B cell (primary cell): ENCODE measurements around the gene LCE2B.

Experiments
- CTCF ChIP-seq: fragments of 200-600 bp; IDR thresholded peaks from one replicate; pipeline ENCODE4 v1.8.0; 2022; ENCODE audit warnings: antibody characterized with exemption, mild to moderate bottlenecking
- EZH2 ChIP-seq: IDR thresholded peaks from 2 replicates; pipeline ENCODE4 v1.6.1; 2012; ENCODE audit warnings: borderline replicate concordance, low read depth, mild to moderate bottlenecking, moderate library complexity, low read length; ENCODE audit not compliant: insufficient read depth, poor library complexity, severe bottlenecking

GRCh38 chr1:152656459-152656858, 29.5 kb upstream of the LCE2B start:
- no peak for TF ChIP-seq CTCF
- TF ChIP-seq EZH2, result no peak
